Brain microvascular endothelial cell (primary cell): ENCODE data around the gene KIF3A.

Experiments
- DNase-seq: peaks from one replicate; pipeline ENCODE4 v3.0.0-alpha.2; 2020
- H3K27ac ChIP-seq: fragments of 250-450 bp; sonication (Bioruptor Pico); 2 replicates; pipeline ENCODE4 v1.5.1; 2020; ENCODE audit warnings: mild to moderate bottlenecking, moderate library complexity
- H3K27me3 ChIP-seq: fragments of 250-450 bp; sonication (Bioruptor Pico); replicated peaks from 2 replicates; pipeline ENCODE4 v1.5.1; 2020; ENCODE audit warnings: mild to moderate bottlenecking
- H3K36me3 ChIP-seq: fragments of 250-450 bp; sonication (Bioruptor Pico); replicated peaks from 2 replicates; pipeline ENCODE4 v1.5.1; 2020; ENCODE audit warnings: mild to moderate bottlenecking
- H3K4me3 ChIP-seq: 2 replicates; pipeline ENCODE4 v1.5.1; 2011; ENCODE audit warnings: low read depth, mild to moderate bottlenecking, control low read depth, low read length, moderate library complexity
- in situ Hi-C: cut with HindIII; loops from 2 replicates; pipeline ENCODE4 v1.10.0; 2017; ENCODE audit warnings: low sequenced_read_pairs, low pct_ligation_motif_present
- TF ChIP-seq, protein P1 (sequence below): IDR thresholded peaks from 2 replicates; pipeline ENCODE4 v1.5.1; 2011; ENCODE audit warnings: low read depth, mild to moderate bottlenecking, moderate library complexity, low read length, control low read depth, inconsistent platforms; ENCODE audit errors: missing control alignments

The KIF3A gene

DNA sequence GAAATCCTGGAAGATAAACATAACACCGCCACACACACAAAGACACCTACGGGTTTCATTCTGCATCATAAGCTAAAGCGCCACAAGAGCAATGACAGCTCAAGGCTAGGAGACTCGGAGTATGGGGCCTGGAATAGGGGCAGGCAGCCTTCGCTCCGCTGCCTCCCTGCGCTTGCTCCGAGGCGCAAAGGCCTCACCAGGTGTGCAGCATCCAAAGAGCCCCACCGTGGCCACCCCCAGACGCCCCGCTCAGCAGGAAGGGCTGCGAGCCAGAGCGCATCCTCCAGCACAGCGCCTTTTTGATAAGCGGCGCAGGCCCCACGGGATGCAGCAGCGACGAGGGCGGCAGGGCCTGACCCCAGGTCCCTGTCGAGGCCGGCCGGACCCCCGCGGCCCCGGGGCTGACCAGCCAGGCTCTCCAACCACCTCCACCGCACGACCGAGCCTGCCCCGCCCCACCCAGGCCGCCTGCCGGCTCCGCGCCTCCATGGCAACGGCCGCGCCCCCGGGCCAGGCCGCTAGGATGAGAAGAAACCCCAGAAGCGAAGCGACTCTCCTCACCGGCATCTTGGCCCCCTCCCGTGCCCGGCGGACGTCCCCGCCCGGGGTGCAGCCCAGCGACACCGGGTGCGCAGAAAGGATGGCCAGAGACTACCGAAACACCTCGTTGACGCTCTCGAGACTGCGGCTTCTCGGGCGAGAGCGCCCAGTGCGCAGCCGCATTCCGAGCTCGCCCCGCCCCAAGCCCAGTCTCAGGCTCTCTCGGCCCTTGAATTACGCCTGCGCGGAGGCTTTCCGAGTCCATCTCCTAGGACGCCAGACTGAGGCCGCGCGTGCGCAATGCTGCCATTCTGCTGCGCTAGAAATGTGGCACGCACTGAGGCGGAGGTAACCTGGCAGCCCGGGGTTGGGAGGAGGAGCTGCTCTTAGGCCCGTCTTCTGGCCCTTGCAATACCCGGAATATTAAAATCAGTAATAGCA is at the start of gene KIF3A:
TSS of gene KIF3A (minus strand) at position 694 of the 981 bp plus-strand sequence. CDS start at position 567, 127 bp downstream.
- DNase-seq: peak; percentile 95
- H3K36me3 ChIP-seq: peaks cover 2% of the 10 kb centered on the region
- H3K4me3 ChIP-seq: peak within 1 kb of the TSS; percentile 95
- peak within 1 kb of the TSS; percentile 40 for H3K27ac ChIP-seq
- in situ Hi-C loops: no loop called here
- TF ChIP-seq, protein P1, sequence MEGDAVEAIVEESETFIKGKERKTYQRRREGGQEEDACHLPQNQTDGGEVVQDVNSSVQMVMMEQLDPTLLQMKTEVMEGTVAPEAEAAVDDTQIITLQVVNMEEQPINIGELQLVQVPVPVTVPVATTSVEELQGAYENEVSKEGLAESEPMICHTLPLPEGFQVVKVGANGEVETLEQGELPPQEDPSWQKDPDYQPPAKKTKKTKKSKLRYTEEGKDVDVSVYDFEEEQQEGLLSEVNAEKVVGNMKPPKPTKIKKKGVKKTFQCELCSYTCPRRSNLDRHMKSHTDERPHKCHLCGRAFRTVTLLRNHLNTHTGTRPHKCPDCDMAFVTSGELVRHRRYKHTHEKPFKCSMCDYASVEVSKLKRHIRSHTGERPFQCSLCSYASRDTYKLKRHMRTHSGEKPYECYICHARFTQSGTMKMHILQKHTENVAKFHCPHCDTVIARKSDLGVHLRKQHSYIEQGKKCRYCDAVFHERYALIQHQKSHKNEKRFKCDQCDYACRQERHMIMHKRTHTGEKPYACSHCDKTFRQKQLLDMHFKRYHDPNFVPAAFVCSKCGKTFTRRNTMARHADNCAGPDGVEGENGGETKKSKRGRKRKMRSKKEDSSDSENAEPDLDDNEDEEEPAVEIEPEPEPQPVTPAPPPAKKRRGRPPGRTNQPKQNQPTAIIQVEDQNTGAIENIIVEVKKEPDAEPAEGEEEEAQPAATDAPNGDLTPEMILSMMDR: no peak
- no peaks in the 10 kb centered on the region for H3K27me3 ChIP-seq

DNA sequence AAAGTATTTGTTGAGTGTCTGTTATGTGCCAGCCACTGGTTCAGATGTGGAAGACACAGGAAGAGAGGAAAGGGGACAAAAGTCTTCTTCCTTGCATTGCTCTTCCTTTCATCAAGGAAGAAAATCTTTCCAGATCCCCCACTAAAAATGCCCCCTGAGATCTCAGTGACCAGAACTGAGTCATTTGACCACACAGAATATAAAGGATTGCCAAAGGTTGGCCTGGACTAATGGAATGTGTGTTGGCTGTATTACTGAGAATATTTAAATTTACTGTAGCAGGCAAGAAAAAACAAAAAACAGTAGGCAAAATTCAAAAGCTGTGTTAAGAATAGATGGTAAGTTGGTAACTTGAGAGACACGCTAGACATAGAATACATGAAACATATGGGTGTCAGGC is 49.7 kb upstream of the KIF3A start:
- peak; percentile 25 for DNase-seq
- TF ChIP-seq, protein P1: no peak
- in situ Hi-C loops: no loop called here
- no peaks in the 10 kb centered on the region for H3K36me3 ChIP-seq
- no peak overlapping the region for H3K27ac ChIP-seq
- H3K27me3 ChIP-seq: no peaks in the 10 kb centered on the region
- H3K4me3 ChIP-seq: no peak overlapping the region

- TF ChIP-seq, protein P1: no peak
- in situ Hi-C loops: no loop called here
- no peaks in the 10 kb centered on the region for H3K27me3 ChIP-seq
Observed at GRCh38 chr5:132785864-132786263, 48.5 kb upstream of the KIF3A start.

DNA sequence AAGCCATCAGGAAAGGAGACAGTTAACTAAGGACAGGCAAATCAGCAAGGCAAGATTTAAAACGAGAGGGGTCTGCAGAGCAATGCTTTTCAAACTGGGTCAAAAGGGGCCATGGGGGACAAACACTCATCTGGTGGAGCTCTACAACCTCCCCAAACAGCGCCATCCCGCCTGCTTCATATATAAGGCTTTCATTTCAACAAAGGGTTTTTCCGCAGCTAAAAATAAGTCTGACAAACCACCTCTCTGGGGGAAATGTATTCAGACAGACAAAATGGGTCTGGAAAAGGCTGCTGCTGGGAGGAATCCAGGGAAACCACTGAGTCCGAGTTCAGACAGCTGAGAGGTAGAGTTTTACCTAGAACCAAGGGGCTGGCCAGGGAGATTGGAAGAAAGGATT is 48.0 kb upstream of the KIF3A start:
- peak; percentile 12 for DNase-seq
- in situ Hi-C loops: no loop called here
- Histone ChIP-seq H3K27ac (no peak overlapping the region), H3K36me3 (no peaks in the 10 kb centered on the region), H3K27me3 (no peaks in the 10 kb centered on the region), H3K4me3 (no peak overlapping the region)
- TF ChIP-seq, protein P1: no peak

More at GRCh38 chr5:132785864-132786263, 48.5 kb upstream of the KIF3A start:
- DNase-seq: no peak
- H3K36me3 ChIP-seq: no peaks in the 10 kb centered on the region
- no peak overlapping the region for H3K4me3 ChIP-seq
- no peak overlapping the region for H3K27ac ChIP-seq

DNA sequence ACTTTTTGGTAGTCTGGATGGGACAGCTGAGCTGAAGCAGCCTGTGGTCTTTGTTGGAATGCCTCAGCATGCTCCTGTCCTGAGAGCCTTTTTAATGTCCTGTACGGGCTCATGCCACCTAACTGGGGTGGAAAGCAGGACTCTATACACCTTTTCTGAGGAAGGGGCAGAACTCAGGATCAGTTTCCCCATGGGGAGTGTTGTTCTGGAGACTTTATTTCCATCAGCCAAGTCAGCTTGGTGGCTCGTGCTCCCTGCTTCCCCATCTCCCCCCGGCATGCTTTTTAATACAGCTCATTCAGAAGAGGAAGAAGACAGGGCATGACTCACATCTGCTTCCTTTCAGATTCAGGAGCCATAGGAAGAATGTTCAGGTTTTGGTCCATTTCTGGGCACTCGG is 44.8 kb upstream of the KIF3A start:
- Histone ChIP-seq H3K27ac (no peak overlapping the region), H3K4me3 (no peak overlapping the region), H3K36me3 (no peaks in the 10 kb centered on the region), H3K27me3 (no peaks in the 10 kb centered on the region)
- in situ Hi-C loops: no loop called here
- TF ChIP-seq, protein P1: no peak
- peak; percentile 53 for DNase-seq
